NCI-H748 (cell line): ENCODE results near the gene TIPRL.
A peak's percentile ranks its signal among the peaks of the same experiment; 100 is the strongest.

ENCODE experiments used
- DNase-seq: peaks from one replicate; lab custom pipeline; 2025; ENCODE audit not compliant: unreplicated experiment; lab: John Stamatoyannopoulos, UW

Gene TIPRL

DNA sequence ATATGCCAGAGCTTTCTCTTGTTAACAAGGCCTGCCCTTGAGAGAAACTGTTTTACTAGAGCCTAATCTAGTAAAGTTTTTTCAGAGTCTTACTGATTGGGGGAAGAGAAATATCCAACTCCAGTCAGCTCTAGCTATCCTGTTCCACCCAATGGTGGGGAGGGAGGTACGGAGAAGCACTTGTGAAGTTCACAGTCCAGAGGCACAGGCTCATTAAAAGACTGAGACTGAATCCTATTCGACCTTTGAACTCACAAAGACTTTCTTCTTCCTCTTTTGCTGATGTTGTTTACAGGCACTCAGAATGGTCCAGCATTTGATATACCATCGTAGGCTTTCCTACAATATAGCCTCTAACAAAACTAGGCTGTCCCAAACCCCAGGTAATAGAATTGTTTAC, 31.6 kb downstream of the TIPRL start:
- no peak for DNase-seq

DNA sequence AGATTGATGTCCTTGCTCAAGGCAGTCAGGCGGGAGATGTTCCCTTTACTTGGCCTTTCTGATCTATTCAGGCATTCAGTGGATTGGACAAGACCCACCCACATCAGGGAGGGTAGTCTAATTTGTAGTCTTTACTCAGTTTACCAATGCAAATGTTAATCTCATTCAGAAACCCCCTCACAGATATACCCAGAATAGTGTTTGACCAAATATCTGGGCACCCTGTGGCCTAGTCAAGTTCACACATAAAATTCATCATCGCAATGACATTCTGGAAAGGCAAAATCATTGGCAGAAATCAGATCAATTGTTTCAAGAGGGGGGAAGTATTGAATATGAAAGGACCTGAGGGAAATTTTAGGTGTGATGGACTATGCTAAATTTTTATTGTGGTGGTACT, 34.6 kb downstream of the TIPRL start:
- no peak for DNase-seq

DNA sequence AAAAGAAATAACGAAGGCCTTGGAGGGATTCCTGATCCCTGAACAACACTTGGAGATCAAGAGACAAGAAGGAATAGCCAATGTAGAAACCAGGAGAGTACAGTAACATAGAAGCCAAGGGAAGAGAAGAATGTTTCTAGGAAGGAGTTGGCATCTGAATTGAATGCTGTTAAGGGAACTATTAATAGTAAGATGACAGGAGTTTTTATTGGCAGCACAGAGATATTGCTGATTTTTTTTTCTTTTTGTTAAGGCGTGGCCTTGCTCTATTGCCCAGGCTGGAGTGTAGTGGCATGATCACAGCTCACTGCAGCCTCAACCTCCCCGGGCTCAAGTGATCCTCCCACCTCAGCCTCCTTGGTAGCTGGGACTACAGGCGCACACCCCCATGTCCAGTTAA, 37.4 kb downstream of the TIPRL start:
- no peak for DNase-seq

DNA sequence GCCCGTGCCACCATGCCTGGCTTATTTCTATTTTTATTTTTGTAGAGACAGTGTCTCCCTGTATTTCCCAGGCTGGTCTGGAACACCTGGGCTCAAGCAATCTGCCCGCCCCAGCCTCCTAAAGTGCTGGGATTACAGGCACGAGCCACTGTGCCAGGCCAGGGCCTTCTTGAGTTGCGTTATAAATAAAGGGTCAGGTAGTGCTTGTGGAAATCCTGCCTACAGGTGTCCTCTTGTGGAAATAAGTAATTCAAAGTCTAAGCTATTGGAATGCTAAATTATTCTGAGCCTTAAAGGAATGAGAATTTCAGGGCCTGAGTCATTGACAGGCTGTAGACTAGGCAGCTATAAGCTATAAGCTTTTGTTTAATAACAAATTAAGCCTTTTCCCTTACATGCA, 38.9 kb downstream of the TIPRL start:
- DNase-seq, result no peak

DNA sequence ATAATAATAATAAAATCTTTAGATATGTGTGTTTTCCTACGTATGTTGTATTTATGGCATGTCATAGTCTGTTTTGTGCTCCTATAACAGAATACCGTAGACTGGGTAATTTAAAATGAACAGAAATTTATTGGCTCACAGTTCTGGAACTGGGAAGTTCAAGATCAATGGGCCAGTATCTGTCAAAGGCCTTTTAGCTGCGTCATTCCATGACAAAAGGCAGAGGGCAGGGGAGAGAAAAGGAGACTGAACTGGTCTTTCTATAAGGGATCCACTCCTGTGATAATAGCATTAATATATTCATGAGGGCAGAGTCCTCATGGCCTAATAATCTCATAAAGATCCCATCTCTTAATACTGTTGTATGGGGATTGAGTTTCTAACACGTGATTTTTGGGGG, 39.9 kb downstream of the TIPRL start:
- no peak for DNase-seq

DNA sequence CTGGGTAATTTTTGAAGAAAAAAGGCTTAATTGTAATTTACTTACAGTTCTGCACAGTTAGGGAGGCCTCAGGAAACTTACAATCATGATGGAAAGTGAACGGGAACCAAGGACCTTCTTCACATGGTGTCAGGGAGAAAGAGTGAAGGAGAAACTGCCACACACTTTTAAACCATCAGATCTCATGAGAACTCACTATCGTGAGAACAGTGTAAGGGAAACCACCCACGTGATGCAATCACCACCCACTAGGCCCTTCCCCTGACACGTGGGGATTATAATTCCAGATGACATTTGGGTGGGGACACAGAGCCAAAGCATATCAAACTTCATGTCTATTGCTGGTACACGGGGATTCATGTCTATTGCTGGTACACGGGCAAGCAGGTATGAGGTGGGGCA, 41.7 kb downstream of the TIPRL start:
- DNase-seq, result no peak

DNA sequence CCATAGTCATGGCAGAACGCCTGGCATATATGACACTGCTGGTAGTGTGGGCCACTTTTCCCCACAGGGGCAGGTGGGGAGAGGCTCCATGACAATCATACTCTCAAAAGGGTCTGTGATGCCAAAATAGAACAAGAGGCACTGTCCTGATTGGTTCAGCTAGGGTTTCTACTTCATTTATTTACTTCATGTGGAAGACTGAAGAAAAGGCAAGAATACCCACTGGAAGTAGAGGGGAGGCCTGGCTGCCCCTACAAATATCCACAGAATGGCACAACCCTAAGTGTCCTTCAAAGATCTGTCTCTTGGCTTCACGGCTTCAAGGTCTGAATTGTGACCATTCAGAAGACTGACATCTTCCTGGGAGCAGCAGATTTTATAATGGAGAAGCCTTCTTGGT, 42.5 kb downstream of the TIPRL start:
- no peak for DNase-seq

DNA sequence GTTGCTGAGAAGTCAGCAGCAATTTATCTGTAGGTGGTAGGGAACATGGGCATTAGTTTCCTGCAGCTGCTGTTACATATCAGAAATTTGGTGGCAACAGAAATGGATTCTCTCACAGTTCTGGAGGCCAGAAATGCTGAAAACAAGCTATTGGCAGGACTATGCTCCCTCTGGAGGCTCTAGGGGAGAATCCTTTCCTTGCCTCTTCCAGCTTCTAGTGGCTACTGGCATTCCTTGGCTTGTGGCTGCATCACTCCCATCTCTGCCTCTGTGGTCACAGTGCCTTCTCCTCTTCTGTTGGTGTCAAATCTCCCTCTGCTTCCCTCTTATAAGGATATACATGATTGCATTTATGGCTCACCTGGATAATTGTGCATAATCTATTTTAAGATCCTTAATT, 44.5 kb downstream of the TIPRL start:
- no peak for DNase-seq

DNA sequence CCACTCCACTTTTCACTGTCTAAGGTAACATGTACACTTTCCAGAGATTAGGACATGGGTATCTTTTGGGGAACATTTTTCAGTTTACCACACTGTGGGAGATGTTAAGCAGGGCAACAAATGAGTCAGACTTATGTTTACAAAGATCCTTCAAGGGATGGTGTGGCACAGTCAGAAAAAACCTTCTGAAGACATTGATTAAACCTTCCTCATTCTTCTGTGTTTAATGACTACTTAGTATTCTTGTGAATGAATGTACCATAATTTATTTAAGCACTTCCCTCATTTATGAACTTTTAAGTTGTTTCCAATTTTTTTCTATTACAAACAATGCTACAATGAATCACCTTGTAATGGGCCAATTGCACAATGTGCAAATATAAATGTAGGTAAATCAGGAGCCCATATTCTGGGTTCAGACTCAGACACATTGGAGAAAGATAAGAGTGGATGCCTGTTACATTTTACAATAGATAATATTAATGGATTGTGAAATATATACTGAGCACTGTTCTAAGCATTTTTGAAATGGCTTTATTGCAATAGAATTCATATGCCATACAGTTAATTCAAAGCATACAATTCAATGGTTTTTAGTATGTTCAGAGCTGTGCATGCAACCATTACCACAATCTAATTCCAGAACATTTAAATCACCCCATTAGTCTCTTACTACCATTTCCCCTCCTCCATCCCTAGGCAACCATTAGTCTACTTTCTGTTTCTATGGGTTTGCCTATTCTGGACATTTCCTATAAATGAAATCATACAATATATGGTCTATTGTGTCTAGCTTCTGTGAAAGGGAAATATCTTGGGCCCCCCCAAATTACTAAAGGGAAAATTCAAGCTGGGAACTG, 45.1 kb downstream of the TIPRL start:
- no peak for DNase-seq

DNA sequence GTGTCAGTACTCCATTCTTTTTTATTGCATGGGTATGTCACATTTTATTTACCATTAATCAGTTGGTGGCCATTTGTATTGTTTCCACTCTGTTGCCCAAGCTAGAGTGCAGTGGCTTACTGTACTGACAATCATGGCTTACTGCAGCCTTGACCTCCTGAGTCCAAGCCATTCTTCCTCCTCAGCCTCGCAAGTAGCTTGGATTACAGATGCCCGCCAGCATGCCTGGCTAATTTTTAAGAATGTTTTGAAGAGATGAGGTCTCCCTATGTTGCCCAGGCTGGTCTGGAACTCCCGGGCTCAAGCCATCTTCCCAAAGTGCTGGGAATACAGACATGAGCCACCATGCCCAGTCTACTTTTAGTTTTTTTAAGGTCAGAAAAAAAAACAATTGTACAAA, 46.2 kb downstream of the TIPRL start:
- no peak for DNase-seq

DNA sequence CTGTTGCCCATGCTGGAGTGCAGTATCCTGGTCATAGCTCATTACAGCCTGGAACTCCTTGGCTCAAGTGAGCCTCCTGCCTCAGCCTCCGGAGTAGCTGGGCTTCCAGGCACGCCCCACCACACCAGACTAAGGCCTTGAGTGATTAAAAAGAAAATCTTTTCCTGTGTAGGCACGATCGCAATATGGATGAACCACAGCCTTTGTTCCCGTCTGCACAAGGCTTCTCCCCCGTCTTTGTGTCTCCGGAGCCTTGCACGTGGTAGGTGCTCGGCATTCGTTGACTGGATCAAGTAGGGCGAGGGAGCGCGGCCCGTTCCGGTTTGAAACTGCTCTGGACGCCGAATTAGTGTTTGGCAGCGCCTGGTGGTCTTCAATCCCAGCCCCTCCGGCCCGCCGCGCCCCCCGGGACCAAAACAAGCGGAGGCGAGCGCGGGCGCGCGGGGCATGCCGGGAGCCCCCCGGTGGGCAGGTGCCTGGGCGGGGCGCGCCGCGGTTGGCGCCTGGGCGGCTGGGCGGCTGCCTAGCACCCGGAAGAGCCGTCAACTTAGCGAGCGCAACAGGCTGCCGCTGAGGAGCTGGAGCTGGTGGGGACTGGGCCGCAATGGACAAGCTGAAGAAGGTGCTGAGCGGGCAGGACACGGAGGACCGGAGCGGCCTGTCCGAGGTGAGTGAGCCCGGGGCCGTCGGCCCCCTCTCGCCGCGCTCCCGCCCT, 46.9 kb downstream of the TIPRL start, which contains the start of gene SFT2D2:
TSS of gene SFT2D2 (plus strand) at position 529 of the 715 bp plus-strand sequence. CDS start at position 605, 76 bp downstream.
- peak; percentile 91 for DNase-seq

DNA sequence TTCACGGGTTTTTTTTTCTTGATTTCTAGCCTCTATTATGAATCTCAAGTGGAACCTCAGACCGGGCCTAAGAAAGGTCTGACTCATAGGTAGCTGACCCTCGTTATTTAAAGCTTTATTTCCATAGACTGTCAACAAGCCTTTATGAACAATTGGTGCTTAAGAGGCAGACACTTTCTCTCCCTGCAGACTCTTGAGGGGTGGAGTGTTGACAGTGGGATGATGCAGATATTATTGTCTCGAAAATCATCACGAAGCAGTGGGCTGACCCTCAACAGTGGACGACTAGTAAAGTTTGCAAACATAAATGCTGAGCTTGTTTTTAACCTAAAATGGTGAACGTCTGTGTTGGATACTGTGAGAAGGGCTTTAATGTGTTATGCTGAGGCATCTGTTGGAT, 48.9 kb downstream of the TIPRL start:
- DNase-seq, result peak; percentile 51

DNA sequence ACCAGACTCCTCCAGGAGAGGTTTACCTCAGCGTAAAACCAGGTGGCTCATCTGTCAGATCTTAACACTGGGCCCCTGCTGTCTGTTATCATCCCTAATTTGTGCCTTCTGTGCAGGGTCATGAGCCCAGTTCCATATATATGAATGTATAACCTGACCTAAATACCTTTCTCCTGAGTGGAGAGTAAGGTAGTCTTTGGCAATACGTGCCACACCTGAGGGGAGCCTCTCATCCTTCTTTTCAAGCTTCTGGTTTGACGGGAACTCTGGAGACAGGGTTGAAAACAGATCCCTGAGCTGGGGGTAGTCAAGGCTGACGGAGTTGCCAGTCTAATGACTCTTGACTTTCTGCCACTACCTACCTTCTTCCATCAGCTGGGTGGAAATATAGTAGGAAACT, 51.1 kb downstream of the TIPRL start:
- no peak for DNase-seq

DNA sequence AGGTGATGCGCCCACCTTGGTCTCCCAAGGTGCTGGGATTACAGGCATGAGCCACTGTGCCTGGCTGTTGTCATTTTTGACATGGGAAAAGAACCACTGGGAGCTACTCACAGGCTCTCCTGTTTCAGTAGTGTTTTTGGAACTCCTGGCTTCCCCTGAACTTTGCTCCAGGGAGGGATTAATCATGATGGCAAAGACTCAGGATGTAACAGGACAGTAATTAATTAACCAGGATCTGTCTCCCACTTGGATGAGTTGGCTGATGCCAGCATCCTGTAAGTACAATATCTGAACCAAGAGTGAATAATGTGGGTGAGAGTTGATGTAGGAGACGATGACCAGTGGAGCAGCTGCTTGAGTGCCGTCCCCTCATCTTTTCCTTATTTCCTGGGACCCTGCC, 51.9 kb downstream of the TIPRL start:
- no peak for DNase-seq

DNA sequence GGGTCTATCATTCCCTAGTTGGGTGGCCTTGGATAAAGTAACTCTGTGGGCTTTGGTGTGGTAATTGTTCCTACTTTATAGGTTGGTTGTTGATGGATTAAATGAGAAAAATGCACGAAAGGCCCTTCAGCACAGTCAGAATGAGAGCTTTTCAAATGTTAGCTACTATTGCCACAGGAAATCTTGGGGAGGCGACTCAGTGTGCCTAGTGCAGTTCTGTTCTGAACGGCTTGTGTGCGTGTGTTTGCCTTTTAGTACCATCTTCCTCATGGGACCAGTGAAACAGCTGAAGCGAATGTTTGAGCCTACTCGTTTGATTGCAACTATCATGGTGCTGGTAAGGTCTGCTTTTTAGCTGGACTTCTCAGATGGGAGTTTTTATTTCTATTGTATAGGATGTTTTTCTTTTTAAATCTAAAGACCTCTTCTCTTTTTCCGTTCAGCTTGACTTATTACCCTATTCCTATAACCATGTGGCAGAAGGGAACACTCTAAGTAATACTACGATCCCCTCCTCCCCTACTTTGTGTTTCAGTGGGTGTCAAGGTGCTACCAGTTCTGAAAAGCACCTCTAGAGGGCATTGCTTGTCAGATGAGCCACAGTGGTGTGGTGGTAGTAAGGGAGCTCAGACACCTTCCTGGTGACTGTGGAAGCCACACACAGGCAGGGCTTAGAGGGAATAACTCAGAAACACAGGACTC, 56.2 kb downstream of the TIPRL start:
- peak; percentile 59 for DNase-seq

DNA sequence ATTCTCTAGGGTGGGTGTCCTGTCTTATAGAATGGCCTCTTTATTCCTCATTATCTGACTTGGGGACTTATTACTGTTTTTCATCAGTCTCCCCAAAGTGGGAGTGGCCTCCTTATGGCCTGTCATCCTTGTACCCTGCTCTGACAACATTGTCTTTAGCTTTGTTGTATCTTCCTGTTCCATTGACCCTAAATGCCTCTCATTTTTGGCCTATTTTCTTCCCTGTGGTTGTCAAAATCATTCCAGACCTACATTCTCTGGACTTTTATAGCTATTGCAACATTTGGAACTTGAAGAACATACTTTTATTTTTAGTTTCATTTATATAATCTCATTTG, 56.8 kb downstream of the TIPRL start:
- DNase-seq, result no peak

DNA sequence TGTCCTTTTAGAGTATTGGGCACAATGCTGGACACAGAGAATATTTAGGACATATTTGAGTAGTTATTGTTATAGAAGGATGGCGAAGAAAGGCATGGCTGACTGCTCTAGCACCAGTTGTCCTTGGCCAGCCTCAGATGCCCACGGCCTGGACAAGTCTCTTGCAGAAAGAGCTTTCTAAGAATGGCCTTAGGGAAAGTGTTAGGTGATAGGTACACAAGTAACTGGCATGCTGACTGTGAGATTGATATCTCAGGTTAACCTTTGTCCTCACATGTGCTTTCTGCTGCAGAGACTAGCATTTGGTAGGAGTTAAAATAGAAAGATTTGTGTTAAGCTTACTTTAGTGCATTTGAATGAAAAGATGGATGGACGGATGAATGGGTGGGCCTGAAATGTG, 57.2 kb downstream of the TIPRL start:
- DNase-seq, result no peak

DNA sequence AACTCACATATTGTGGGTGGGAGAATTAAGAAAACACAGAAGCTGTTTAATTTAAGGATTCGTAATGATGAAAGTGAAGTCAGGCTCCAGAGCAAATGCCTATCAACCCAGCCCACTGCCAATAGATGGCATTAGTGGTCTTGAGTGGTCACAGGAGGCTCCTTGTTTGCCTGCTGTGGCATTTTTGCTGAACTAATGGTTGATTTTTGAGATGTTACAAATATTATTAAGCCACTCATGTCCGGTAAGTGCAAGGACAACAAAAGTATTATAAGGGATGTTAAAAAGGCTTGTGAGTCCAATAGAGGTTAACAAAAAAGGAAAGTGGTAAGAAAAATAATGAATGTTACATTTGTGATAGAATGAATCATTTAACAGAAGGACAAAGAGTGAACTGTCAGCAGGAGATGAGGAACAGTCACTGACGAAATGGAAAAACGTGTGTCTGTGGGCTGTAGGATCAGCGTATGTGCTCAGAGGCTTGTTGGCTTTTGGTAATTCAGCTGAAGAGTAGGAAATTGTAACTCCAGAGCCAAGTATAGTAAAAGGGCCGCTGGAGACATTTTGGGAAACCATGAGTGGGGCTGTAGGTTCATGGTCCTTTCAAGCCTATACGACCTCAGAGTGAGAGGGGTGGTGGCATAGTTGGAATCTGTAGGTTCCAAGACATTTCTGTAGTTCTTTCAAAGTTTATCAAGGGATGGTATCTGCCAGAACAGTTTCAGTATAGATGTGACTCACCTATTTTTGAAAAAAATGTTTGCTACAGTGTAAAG, 58.3 kb downstream of the TIPRL start:
- no peak for DNase-seq

DNA sequence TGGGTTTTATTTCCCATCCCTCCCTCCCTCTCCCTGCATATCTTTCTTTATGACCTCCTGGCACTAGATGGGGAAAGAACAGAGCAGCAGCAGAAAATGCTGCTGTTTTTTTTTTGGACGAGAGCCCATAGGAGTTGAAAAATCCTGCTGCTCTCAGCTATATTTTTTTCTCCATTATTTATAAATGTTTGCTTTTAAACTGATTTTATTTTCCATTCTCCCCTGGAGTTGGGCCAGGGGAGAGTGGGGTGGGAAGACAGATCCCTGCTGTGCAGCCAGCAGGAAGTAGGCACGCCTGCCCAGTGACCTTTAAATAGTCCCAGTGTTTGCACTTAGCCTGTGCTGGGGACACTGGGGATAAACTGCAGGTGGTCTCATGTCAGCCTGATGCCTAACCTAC, 64.4 kb downstream of the TIPRL start:
- no peak for DNase-seq

DNA sequence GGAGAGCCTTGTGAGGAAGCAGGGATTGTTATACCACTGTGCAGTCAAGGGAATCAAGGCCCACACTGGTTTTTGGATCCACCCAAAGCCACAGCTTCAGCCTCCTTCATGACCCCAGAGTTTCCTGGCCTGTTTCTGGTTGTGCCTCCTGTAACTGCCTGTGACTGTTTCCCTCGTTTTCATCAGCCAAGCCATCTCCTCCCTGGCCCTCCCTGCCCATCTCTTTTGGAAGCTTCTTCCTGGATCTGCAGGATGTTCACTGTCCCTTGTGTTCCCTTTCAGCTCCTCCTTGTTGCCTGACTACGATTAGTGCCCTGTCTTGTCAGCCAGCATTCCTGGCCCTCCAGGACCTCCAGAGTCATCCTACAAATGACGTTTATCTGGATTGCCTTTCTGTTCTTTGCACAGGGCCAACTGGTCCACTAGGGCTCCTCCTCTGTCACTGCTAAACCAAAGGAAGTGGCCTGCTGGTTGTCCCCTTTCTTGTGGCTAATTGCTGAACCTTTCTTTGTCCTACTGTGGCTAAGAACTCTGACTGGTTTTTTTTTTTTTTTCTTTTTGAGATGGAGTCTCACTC, 65.0 kb downstream of the TIPRL start:
- no peak for DNase-seq

DNA sequence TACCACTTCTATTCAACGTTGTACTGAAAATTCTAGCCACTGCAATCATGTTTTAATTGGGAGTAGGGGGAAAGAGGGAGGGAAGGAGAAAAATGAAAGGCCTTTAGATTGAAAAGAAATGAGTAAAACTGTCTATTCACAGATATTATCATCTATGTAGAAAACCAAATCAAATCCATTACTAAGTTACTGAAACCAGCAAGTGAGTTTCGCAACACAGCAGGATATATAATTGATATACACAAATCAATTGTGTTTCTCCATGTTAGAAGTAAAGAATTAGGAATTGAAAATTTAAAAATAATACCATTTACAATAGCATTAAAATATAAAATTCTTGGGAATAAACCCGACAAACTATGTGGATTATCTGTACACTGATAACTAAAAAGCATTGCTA, 66.3 kb downstream of the TIPRL start:
- DNase-seq, result no peak
